ENCODE data around the gene NEK4.
A peak's percentile ranks its signal among the peaks of the same experiment; 100 is the strongest.

The NEK4 gene

GRCh38 chr3:52670621-52671521 lies 99.9 kb downstream of the NEK4 start:
- peak in 1 of 2 donors; percentile 47 for DNase-seq (ENCODE audit: low read depth in 2 of 2)

DNA sequence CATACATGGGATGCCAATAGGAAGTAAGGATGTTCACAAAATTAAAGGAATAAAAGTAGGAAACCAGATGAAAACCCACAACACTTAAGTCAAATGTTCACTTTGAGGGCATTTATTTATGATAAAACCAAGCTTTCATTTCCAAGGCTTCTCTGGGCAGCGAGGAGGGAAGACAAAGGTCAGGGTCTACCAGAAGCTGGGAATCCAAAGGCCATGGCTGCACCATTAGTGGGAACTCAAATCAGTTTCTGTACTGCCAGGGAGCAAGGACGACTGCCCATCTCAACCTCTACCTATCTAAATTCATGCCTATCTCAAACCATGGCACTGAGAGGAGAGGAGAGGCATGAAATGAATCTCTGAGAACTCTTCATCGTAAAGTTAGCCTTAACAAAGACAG lies 107.6 kb downstream of the NEK4 start:
- no peak for DNase-seq (ENCODE audit: low read depth in 2 of 2)

DNA sequence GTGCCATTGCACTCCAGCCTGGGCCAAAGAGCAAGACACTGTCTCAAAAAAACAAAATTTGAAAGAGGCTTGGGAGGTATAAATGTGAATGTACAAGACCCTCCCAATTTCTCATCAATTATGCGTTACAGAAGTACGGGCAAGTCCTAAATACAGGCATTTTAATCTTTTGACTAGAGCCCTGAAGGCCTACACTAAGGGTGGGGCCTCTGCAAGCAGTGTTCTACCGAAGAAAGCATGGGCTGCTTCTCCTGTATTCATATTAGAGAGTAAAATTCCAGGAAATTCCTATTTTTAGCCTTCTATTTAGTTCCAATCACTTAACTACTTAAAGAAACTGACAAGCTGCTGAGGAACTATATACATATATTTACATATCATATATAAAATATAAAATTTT lies 110.7 kb downstream of the NEK4 start:
- DNase-seq (ENCODE audit: low read depth in 2 of 2): no peak
